K562 (cell line): ENCODE results near the gene TNIP1. TPM values are rescaled to one million over a fixed set of nuclear protein-coding genes. Genes with fewer than 3 reads are reported as not detected.

ENCODE experiments used
- ATF1 ChIP-seq, 2 experiments: fragments of 450-650 bp in 1 of 2; IDR thresholded peaks; 2 replicates each; pipeline ENCODE4 v1.6.1; 2016; ENCODE audit warnings: missing compliant biosample characterization in 1 of 2, missing genetic modification characterization in 1 of 2
- FIP1L1 ChIP-seq: fragments of 200-400 bp; formaldehyde crosslinking; IDR thresholded peaks from 2 replicates; pipeline ENCODE4 v1.6.1; 2018; ENCODE audit warnings: mild to moderate bottlenecking, low read depth, low read length; ENCODE audit not compliant: poor library complexity, severe bottlenecking
- MGA ChIP-seq: fragments of 450-650 bp; IDR thresholded peaks from 2 replicates; pipeline ENCODE4 v1.6.1; 2016; ENCODE audit warnings: mild to moderate bottlenecking, moderate library complexity
- ZNF592 ChIP-seq: fragments of 450-650 bp; IDR thresholded peaks from 2 replicates; pipeline ENCODE4 v1.6.1; 2017; ENCODE audit warnings: antibody characterized with exemption, mild to moderate bottlenecking
- polyA plus RNA-seq, 8 experiments: library from polyadenylated mRNA; depleted of rRNA in 4 of 8; stranded (reverse) in 5 of 8; unstranded in 3 of 8; fragments of >200 nt; fragmentation: Nextera tagmentation in 2 of 8; fragmentation: Illumina TruSeq in 1 of 8; extraction: Ambion mirVana in 2 of 8; extraction: Trizol in 1 of 8; gene quantifications; 2 replicates each; pipeline versions ENCODE4 v1.2.1 to v1.2.3, GENCODE V29; 2011 to 2014; ENCODE audit warnings: inconsistent platforms in 1 of 8, missing spikeins in 1 of 8
- total RNA-seq, 7 experiments: library from RNA; depleted of rRNA in 6 of 7; stranded (reverse); fragments of >200 nt in 6 of 7; fragmentation: Illumina TruSeq in 2 of 7; extraction: Trizol in 2 of 7; gene quantifications; 2 replicates each; pipeline versions ENCODE4 v1.2.1 to v1.2.3, GENCODE V29; 2011 to 2021; ENCODE audit warnings: low replicate concordance in 1 of 7
- TF ChIP-seq, protein P1 (sequence below): fragments of 250-450 bp; sonication (Bioruptor Pico); IDR thresholded peaks from 2 replicates; pipeline ENCODE4 v1.5.0; 2021; ENCODE audit warnings: mild to moderate bottlenecking, borderline replicate concordance

Gene TNIP1
- total and polyA plus RNA-seq, 9 of the 15 experiments (the other 6 are each of a cell fraction or from before 2014, with no cell fraction given) = 0.46 to 41.0 (median 24.6) TPM

- TF ChIP-seq ZNF592 = peak; percentile 95
- TF ChIP-seq FIP1L1 = no peak
- TF ChIP-seq MGA = peak; percentile 80
- TF ChIP-seq ATF1 (CRISPR knock-in tag; IDR thresholded peaks at IDR 0.05) = no peak
- 0 out of 2 replicates have a peak, but pooled peaks have one; percentile 2 for TF ChIP-seq ATF1 (tag; IDR thresholded peaks at IDR 0.05)
- TF ChIP-seq, protein P1, sequence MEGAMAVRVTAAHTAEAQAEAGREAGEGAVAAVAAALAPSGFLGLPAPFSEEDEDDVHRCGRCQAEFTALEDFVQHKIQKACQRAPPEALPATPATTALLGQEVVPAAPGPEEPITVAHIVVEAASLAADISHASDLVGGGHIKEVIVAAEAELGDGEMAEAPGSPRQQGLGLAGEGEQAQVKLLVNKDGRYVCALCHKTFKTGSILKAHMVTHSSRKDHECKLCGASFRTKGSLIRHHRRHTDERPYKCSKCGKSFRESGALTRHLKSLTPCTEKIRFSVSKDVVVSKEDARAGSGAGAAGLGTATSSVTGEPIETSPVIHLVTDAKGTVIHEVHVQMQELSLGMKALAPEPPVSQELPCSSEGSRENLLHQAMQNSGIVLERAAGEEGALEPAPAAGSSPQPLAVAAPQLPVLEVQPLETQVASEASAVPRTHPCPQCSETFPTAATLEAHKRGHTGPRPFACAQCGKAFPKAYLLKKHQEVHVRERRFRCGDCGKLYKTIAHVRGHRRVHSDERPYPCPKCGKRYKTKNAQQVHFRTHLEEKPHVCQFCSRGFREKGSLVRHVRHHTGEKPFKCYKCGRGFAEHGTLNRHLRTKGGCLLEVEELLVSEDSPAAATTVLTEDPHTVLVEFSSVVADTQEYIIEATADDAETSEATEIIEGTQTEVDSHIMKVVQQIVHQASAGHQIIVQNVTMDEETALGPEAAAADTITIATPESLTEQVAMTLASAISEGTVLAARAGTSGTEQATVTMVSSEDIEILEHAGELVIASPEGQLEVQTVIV (CRISPR knock-in tag) = no peak
Observed at GRCh38 chr5:151023047-151023615, 57.7 kb downstream of the TNIP1 start (continued).
